Stomach smooth muscle (tissue), 2 donors: ENCODE measurements around the gene ADAM20.

Source experiments
- H3K27ac ChIP-seq: one replicate; pipeline ENCODE4 v1.7.0; 2013; ENCODE audit warnings: mild to moderate bottlenecking, low read length, inconsistent platforms
- H3K27me3 ChIP-seq, 2 donors: one replicate each; pipeline ENCODE4 v1.7.0; 2013; ENCODE audit warnings: low read length in 2 of 2; ENCODE audit not compliant: insufficient read depth in 2 of 2, control insufficient read depth in 1 of 2
- H3K36me3 ChIP-seq, 2 donors: one replicate each; pipeline ENCODE4 v1.7.0; 2013; ENCODE audit warnings: low read length in 2 of 2; ENCODE audit not compliant: control insufficient read depth in 2 of 2, insufficient read depth in 2 of 2
- H3K4me1 ChIP-seq: one replicate; pipeline ENCODE4 v1.7.0; 2013; ENCODE audit warnings: low read length; ENCODE audit not compliant: control insufficient read depth, insufficient read depth
- H3K4me3 ChIP-seq, 2 donors: one replicate each; pipeline ENCODE4 v1.7.0; 2013; ENCODE audit warnings: low read length in 2 of 2
- H3K9ac ChIP-seq, 2 donors: one replicate each; pipeline ENCODE4 v1.7.0; 2013; ENCODE audit warnings: low read length in 2 of 2, mild to moderate bottlenecking in 1 of 2
- H3K9me3 ChIP-seq, 2 donors: one replicate each; pipeline ENCODE4 v1.7.0; 2013; ENCODE audit warnings: low read length in 2 of 2; ENCODE audit not compliant: control insufficient read depth in 2 of 2
- donor health status: healthy.
- donor health status: Pancreatic carcinoma.

ADAM20 gene

DNA sequence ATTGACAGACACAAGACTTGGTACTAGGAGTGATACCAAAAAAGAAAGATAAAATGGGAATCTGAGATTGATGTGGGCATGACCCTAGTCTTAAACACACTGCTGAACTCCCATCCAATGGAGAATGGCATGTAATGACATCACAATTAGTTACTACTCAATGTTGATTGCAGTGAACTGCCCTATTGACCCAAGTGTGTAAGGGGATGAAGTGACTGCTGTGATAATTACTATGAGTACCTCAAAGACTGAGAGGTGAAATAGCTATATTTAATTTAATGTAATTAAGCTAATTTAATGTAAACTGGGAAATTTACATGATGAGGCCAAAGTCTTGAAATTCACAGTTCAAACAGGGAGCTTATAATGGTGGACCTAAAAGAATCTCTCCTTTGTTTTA is at the start of gene ADAM20:
TSS of gene ADAM20 (minus strand) at position 101 of the 400 bp plus-strand sequence. CDS start 10,247 bp downstream, outside the sequence.
- Histone ChIP-seq H3K36me3 (peaks cover 4 to 7% of the 10 kb centered on the region in 2 donors), H3K27me3 (no peaks in the 10 kb centered on the region), H3K9me3 (peaks cover 0 to 6% of the 10 kb centered on the region in 2 donors), H3K27ac (no peak within 1 kb of the TSS), H3K4me1 (no peaks in the 10 kb centered on the region), H3K4me3 (no peak within 1 kb of the TSS), H3K9ac (no peak within 1 kb of the TSS)

GRCh38 chr14:70576891-70577290 is 42.1 kb upstream of the ADAM20 start:
- no peak overlapping the region for H3K9ac ChIP-seq
- no peaks in the 10 kb centered on the region for H3K4me1 ChIP-seq
- no peaks in the 10 kb centered on the region for H3K27me3 ChIP-seq
- no peak overlapping the region for H3K4me3 ChIP-seq
- peaks cover 12 to 20% of the 10 kb centered on the region in 2 donors for H3K36me3 ChIP-seq
- no peak overlapping the region for H3K27ac ChIP-seq
- no peaks in the 10 kb centered on the region for H3K9me3 ChIP-seq

GRCh38 chr14:70573050-70573449 is 38.2 kb upstream of the ADAM20 start:
- H3K4me3 ChIP-seq = no peak overlapping the region
- H3K9me3 ChIP-seq = no peaks in the 10 kb centered on the region
- no peaks in the 10 kb centered on the region for H3K27me3 ChIP-seq

DNA sequence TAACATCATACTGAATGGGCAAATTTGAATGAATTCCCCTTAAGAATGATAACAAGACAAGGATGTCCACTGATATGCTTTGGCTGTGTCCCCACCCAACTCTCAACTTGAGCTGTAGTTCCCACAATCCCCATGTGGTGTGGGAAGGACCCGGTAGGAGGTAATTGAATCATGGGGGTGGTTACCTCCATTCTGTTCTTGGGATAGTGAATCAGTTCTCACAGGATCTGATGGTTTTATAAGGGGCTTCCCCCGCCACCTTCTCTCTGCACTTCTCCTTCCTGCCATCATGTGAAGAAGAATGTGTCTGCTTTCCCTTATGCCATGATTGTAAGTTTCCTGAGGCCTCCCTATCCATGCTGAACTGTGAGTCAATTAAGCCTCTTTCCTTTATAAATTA is 36.3 kb upstream of the ADAM20 start:
- Histone ChIP-seq H3K4me3 (no peak overlapping the region), H3K4me1 (no peaks in the 10 kb centered on the region), H3K36me3 (peaks cover 9 to 10% of the 10 kb centered on the region in 2 donors), H3K27me3 (no peaks in the 10 kb centered on the region), H3K9ac (no peak overlapping the region), H3K9me3 (no peaks in the 10 kb centered on the region), H3K27ac (no peak overlapping the region)

More at GRCh38 chr14:70573050-70573449, 38.2 kb upstream of the ADAM20 start:
- Histone ChIP-seq H3K36me3 (peaks cover 0 to 10% of the 10 kb centered on the region in 2 donors), H3K9ac (no peak overlapping the region), H3K4me1 (no peaks in the 10 kb centered on the region), H3K27ac (no peak overlapping the region)

GRCh38 chr14:70567791-70568190 is 33.0 kb upstream of the ADAM20 start:
- no peak overlapping the region for H3K27ac ChIP-seq
- H3K4me1 ChIP-seq = no peaks in the 10 kb centered on the region
- H3K9ac ChIP-seq = no peak overlapping the region
- no peak overlapping the region for H3K4me3 ChIP-seq
- no peaks in the 10 kb centered on the region for H3K27me3 ChIP-seq
- no peaks in the 10 kb centered on the region for H3K9me3 ChIP-seq
- H3K36me3 ChIP-seq = peaks cover 20 to 26% of the 10 kb centered on the region in 2 donors

DNA sequence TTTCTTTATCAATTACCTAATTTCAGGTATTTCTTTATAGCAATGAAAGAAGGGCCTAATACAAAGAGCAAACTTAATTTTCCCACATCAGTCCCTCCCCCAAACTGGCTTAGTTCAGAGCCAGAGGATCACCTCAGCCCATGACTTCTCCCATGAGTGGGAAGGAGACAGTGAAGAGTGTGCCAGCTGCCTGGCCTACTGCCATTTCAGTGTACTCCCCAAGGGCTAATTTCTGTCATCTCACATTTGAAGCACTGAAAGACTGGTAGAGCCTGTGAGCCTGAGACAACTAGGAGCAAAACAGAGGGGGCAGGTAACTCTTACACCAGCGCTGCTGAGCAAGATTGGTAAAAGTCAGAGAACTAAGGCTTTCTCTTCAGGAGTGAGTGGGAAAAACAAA is 29.1 kb upstream of the ADAM20 start:
- no peaks in the 10 kb centered on the region for H3K27me3 ChIP-seq
- H3K4me3 ChIP-seq = no peak overlapping the region
- H3K27ac ChIP-seq = no peak overlapping the region
- H3K4me1 ChIP-seq = no peaks in the 10 kb centered on the region
- H3K9ac ChIP-seq = no peak overlapping the region
- no peaks in the 10 kb centered on the region for H3K9me3 ChIP-seq
- peaks cover 24 to 31% of the 10 kb centered on the region in 2 donors for H3K36me3 ChIP-seq

GRCh38 chr14:70563417-70563816 is 28.6 kb upstream of the ADAM20 start:
- H3K27ac ChIP-seq = no peak overlapping the region
- no peaks in the 10 kb centered on the region for H3K4me1 ChIP-seq
- H3K27me3 ChIP-seq = no peaks in the 10 kb centered on the region
- no peak overlapping the region for H3K9ac ChIP-seq
- peaks cover 24 to 31% of the 10 kb centered on the region in 2 donors for H3K36me3 ChIP-seq
- no peaks in the 10 kb centered on the region for H3K9me3 ChIP-seq
- H3K4me3 ChIP-seq = no peak overlapping the region

GRCh38 chr14:70558356-70558755 is 23.6 kb upstream of the ADAM20 start:
- Histone ChIP-seq H3K27me3 (no peaks in the 10 kb centered on the region), H3K4me3 (no peak overlapping the region), H3K4me1 (no peaks in the 10 kb centered on the region), H3K9me3 (no peaks in the 10 kb centered on the region), H3K36me3 (peaks cover 11 to 14% of the 10 kb centered on the region in 2 donors), H3K9ac (no peak overlapping the region), H3K27ac (no peak overlapping the region)

DNA sequence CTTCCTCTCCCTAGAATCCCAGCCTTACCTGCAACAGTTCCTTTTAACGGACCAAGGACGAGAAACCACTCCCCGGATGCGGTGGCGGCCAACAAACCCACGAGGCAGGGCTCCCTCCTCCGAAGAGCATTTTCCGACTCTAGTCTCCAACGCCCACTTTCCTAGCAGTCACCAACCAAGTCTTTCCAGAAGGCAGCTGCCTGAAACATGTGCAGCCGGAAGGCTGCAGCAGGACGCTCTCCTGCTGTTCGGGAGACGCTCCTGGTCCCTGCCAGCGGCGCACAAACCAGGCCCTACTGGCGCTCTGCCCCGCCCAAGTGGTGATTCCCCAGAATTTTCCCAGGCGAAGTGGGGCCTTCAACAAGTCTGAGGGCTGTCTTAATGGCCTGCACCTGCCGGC is 21.1 kb upstream of the ADAM20 start:
- Histone ChIP-seq H3K9me3 (no peaks in the 10 kb centered on the region), H3K27me3 (no peaks in the 10 kb centered on the region), H3K4me3 (peak overlapping the region in 1 of 2 donors; percentile 61), H3K9ac (no peak overlapping the region), H3K27ac (no peak overlapping the region), H3K36me3 (peaks cover 0 to 3% of the 10 kb centered on the region in 2 donors), H3K4me1 (no peaks in the 10 kb centered on the region)

- Histone ChIP-seq H3K27ac (no peak overlapping the region), H3K9me3 (peaks cover 0 to 6% of the 10 kb centered on the region in 2 donors), H3K36me3 (peaks cover 4 to 7% of the 10 kb centered on the region in 2 donors), H3K9ac (no peak overlapping the region), H3K4me3 (no peak overlapping the region), H3K27me3 (no peaks in the 10 kb centered on the region), H3K4me1 (no peaks in the 10 kb centered on the region)
Measured at GRCh38 chr14:70538087-70538486, 3.3 kb upstream of the ADAM20 start.

GRCh38 chr14:70536830-70537229 is 2.0 kb upstream of the ADAM20 start:
- H3K27ac ChIP-seq = no peak overlapping the region
- H3K36me3 ChIP-seq = peaks cover 4 to 7% of the 10 kb centered on the region in 2 donors
- H3K9ac ChIP-seq = no peak overlapping the region
- H3K4me1 ChIP-seq = no peaks in the 10 kb centered on the region
- no peaks in the 10 kb centered on the region for H3K27me3 ChIP-seq
- H3K9me3 ChIP-seq = peaks cover 0 to 6% of the 10 kb centered on the region in 2 donors
- no peak overlapping the region for H3K4me3 ChIP-seq
